HEK293T (cell line): Measurements from ENCODE around the gene IP6K3.

Experiments used
- BHLHE40 ChIP-seq: fragments of 450-650 bp; IDR thresholded peaks from 2 replicates; pipeline ENCODE4 v1.6.1; 2016; ENCODE audit warnings: mild to moderate bottlenecking, moderate library complexity, borderline replicate concordance
- FOXA1 ChIP-seq: fragments of 450-650 bp; IDR thresholded peaks from 2 replicates; pipeline ENCODE4 v1.6.1; 2016; ENCODE audit warnings: mild to moderate bottlenecking
- FOXM1 ChIP-seq: fragments of 450-650 bp; IDR thresholded peaks from 2 replicates; pipeline ENCODE4 v1.6.1; 2017; ENCODE audit warnings: mild to moderate bottlenecking, borderline replicate concordance
- SP1 ChIP-seq: fragments of 450-650 bp; IDR thresholded peaks from 2 replicates; pipeline ENCODE4 v1.6.1; 2017
- ZNF384 ChIP-seq: fragments of 450-650 bp; IDR thresholded peaks from 2 replicates; pipeline ENCODE4 v1.6.1; 2016

GRCh38 chr6:33772082-33772830 is 25.6 kb upstream of the IP6K3 start:
- TF ChIP-seq BHLHE40 (no peak), FOXM1 (no peak), ZNF384 (no peak), SP1 (no peak), FOXA1 (no peak)
